ENCODE measurements around the gene ZMIZ2. TPM values are rescaled to one million over a fixed set of nuclear protein-coding genes. Genes with fewer than 3 reads are reported as not detected.
A peak's percentile ranks its signal among the peaks of the same experiment; 100 is the strongest.
"Not testable (repeated sequence)": the region's sequence is repeated elsewhere in the genome, so short reads cannot be mapped to it uniquely, and the experiment has no call there.

Gene ZMIZ2, protein sequence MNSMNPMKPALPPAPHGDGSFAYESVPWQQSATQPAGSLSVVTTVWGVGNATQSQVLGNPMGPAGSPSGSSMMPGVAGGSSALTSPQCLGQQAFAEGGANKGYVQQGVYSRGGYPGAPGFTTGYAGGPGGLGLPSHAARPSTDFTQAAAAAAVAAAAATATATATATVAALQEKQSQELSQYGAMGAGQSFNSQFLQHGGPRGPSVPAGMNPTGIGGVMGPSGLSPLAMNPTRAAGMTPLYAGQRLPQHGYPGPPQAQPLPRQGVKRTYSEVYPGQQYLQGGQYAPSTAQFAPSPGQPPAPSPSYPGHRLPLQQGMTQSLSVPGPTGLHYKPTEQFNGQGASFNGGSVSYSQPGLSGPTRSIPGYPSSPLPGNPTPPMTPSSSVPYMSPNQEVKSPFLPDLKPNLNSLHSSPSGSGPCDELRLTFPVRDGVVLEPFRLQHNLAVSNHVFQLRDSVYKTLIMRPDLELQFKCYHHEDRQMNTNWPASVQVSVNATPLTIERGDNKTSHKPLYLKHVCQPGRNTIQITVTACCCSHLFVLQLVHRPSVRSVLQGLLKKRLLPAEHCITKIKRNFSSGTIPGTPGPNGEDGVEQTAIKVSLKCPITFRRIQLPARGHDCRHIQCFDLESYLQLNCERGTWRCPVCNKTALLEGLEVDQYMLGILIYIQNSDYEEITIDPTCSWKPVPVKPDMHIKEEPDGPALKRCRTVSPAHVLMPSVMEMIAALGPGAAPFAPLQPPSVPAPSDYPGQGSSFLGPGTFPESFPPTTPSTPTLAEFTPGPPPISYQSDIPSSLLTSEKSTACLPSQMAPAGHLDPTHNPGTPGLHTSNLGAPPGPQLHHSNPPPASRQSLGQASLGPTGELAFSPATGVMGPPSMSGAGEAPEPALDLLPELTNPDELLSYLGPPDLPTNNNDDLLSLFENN
- total RNA-seq (2014; rRNA removed; shearing (Covaris generic); ENCODE audit: low replicate concordance) = 16.2 and 19.9 TPM in 2 replicates

DNA sequence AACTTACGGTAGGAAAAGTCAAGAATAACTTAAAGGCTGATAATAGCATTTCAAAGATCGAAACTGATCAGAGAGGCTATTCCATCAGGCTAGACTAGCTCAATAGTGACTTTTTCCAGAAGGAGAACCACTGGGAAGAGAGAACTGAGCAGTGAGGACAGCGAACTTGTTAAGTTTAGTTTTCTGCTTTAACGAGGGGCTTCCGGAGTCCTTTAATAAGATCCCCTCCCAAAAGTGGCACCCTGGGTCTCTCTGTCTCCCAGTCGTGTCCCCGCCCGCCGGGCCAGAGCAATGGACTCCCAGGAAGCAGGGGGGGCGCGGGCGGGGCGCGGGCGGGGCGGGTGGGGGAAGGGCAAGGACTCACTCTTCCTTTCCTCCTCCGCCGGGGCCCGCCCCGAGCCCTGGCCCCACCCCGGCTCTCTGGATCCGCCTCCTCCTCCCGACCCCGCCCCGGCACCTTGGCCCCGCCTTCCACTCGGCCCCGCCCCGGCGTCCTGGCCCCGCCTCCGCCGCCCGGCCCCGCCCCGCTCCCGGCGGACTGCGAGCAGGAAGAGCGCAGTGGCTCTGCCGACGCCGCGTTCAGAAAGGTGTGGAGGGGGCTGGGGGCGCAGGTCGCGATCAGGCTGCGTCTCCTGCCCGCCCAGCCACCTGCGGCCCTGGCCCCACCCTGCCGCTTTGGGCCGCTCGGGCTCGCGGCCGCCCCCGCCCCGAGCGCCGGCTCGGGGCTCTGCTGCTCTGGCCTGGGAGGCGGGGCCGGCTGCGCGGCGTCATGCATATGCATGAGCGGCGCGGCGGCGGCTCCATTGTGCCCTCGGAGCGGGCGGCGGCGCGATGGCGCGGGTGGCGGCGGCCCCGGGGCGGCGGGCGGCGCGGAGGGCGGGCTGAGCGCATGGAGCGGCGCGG is at the start of gene ZMIZ2:
ZMIZ2 (plus strand) TSS at position 803 of the 903 bp plus-strand sequence. CDS start 7,403 bp downstream, outside the sequence.
- DNase-seq = peak; percentile 95
- H2AFZ ChIP-seq (ENCODE audit: low read length) = peak within 1 kb of the TSS; percentile 60
- H3K27ac ChIP-seq (ENCODE audit: low read length) = 0 out of 2 replicates have a peak within 1 kb of the TSS, but pooled peaks have one; percentile 58
- H3K4me3 ChIP-seq (ENCODE audit: low read length) = peak within 1 kb of the TSS; percentile 86
- H3K27me3 ChIP-seq (ENCODE audit: low read length) = no peaks in the 10 kb centered on the region
- peaks cover 14% of the 10 kb centered on the region for H4K20me1 ChIP-seq (ENCODE audit: insufficient read depth, low read depth, low read length)
- H3K36me3 ChIP-seq (ENCODE audit: insufficient read depth, low read length) = no peaks in the 10 kb centered on the region
- no peaks in the 10 kb centered on the region for H3K9me3 ChIP-seq (ENCODE audit: low read length)
- peak within 1 kb of the TSS; percentile 89 for H3K4me2 ChIP-seq (ENCODE audit: low read depth, low read length, poor library complexity, severe bottlenecking)
- H3K9ac ChIP-seq (ENCODE audit: low read length) = peak within 1 kb of the TSS; percentile 75
- H3K79me2 ChIP-seq (ENCODE audit: low read length) = peaks cover 42% of the 10 kb centered on the region
- H3K4me1 ChIP-seq (ENCODE audit: low read length) = peaks cover 46% of the 10 kb centered on the region
- no peaks in the 10 kb centered on the region for H3K9me2 ChIP-seq (replicated peaks; ENCODE audit: insufficient read depth, low read length)

DNA sequence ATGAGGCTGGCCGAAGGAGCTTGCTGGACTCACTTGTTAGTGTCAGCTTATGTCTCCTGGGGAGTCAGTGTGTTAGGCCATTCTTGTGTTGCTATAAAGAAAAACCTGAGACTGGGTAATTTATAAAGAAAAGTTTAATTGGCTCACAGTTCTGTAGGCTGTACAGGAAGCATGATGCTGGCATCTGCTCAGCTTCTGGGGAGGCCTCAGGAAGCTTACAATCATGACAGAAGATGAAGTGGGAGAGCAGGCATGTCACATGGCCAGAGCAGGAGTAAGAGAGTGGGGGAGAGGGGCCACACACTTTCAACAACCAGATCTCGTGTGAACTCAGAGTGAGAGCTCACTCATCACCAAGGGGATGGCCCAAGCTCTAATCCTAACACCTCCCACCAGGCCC is 49.0 kb upstream of the ZMIZ2 start:
- not testable (repeated sequence) for H3K79me2 ChIP-seq (ENCODE audit: low read length); H3K9ac ChIP-seq (ENCODE audit: low read length); H3K4me3 ChIP-seq (ENCODE audit: low read length); H3K9me2 ChIP-seq (replicated peaks; ENCODE audit: insufficient read depth, low read length); H3K4me2 ChIP-seq (ENCODE audit: low read depth, low read length, poor library complexity, severe bottlenecking); H4K20me1 ChIP-seq (ENCODE audit: insufficient read depth, low read depth, low read length); H3K4me1 ChIP-seq (ENCODE audit: low read length); H3K27ac ChIP-seq (ENCODE audit: low read length); H3K27me3 ChIP-seq (ENCODE audit: low read length); H3K9me3 ChIP-seq (ENCODE audit: low read length); H2AFZ ChIP-seq (ENCODE audit: low read length); DNase-seq
- peaks cover 39% of the 10 kb centered on the region for H3K36me3 ChIP-seq (ENCODE audit: insufficient read depth, low read length)

- Histone ChIP-seq H4K20me1 (ENCODE audit: insufficient read depth, low read depth, low read length) (no peaks in the 10 kb centered on the region), H3K9me2 (replicated peaks; ENCODE audit: insufficient read depth, low read length) (no peaks in the 10 kb centered on the region), H3K36me3 (ENCODE audit: insufficient read depth, low read length) (peaks cover 36% of the 10 kb centered on the region), H3K79me2 (ENCODE audit: low read length) (no peaks in the 10 kb centered on the region), H3K27ac (ENCODE audit: low read length) (no peak overlapping the region), H3K9ac (ENCODE audit: low read length) (no peak overlapping the region), H3K27me3 (ENCODE audit: low read length) (no peaks in the 10 kb centered on the region), H3K4me3 (ENCODE audit: low read length) (no peak overlapping the region), H3K4me2 (ENCODE audit: low read depth, low read length, poor library complexity, severe bottlenecking) (no peak overlapping the region), H3K4me1 (ENCODE audit: low read length) (no peaks in the 10 kb centered on the region), H2AFZ (ENCODE audit: low read length) (no peak overlapping the region), H3K9me3 (ENCODE audit: low read length) (no peaks in the 10 kb centered on the region; the same call in 1 of the 2 replicates)
- DNase-seq = no peak
These were observed 48.3 kb upstream of the ZMIZ2 start for GRCh38 chr7:44700322-44700721.

DNA sequence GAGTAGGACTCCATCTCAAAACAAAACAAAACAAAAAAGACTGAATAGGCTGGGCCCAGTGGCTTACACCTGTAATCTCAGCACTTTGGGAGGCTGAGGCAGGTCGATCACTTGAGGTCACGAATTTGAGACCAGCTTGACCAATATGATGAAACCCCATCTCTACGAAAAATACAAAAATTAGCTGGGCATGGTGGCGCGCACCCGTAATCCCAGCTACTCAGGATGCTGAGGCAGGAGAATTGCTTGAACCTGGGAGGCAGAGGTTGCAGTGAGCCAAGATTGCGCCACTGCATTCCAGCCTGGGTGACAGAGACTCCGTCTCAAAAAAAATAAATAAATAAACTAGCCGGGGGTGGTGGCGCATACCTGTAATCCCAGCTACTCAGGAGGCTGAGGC is 45.3 kb upstream of the ZMIZ2 start:
- H3K36me3 ChIP-seq (ENCODE audit: insufficient read depth, low read length) = not testable (repeated sequence)

DNA sequence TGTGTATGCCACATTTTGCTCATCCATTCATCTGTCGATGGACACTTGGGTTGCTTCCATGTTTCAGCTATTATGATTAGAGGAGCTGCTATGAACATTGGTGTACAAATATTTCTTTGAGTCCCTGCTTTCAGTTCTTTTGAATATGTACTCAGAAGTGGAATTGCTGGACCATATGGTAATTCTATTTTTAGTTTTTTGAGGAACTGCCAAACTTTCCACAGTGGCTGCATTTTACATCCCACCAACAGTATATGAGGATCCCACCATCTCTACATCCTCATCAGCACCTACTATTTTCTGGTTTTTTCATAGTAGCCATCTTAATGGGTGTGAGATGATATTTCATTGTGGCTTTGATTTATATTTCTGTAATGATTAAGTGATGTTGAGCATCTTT is 44.7 kb upstream of the ZMIZ2 start:
- peak; percentile 22 for DNase-seq
- Histone ChIP-seq H2AFZ (ENCODE audit: low read length) (no peak overlapping the region), H3K4me1 (ENCODE audit: low read length) (no peaks in the 10 kb centered on the region), H3K9ac (ENCODE audit: low read length) (no peak overlapping the region), H3K9me3 (ENCODE audit: low read length) (no peaks in the 10 kb centered on the region), H3K27me3 (ENCODE audit: low read length) (no peaks in the 10 kb centered on the region), H4K20me1 (ENCODE audit: insufficient read depth, low read depth, low read length) (no peaks in the 10 kb centered on the region), H3K79me2 (ENCODE audit: low read length) (no peaks in the 10 kb centered on the region), H3K27ac (ENCODE audit: low read length) (no peak overlapping the region), H3K36me3 (ENCODE audit: insufficient read depth, low read length) (peaks cover 7% of the 10 kb centered on the region; the same call in 1 of the 2 replicates), H3K4me2 (ENCODE audit: low read depth, low read length, poor library complexity, severe bottlenecking) (no peak overlapping the region), H3K9me2 (replicated peaks; ENCODE audit: insufficient read depth, low read length) (no peaks in the 10 kb centered on the region), H3K4me3 (ENCODE audit: low read length) (no peak overlapping the region)

More for the DNA sequence above, 45.3 kb upstream of the ZMIZ2 start:
- not testable (repeated sequence) for H3K4me1 ChIP-seq (ENCODE audit: low read length); H3K9ac ChIP-seq (ENCODE audit: low read length); H2AFZ ChIP-seq (ENCODE audit: low read length); H3K27me3 ChIP-seq (ENCODE audit: low read length); H3K79me2 ChIP-seq (ENCODE audit: low read length); H3K4me3 ChIP-seq (ENCODE audit: low read length); H4K20me1 ChIP-seq (ENCODE audit: insufficient read depth, low read depth, low read length); H3K9me2 ChIP-seq (replicated peaks; ENCODE audit: insufficient read depth, low read length); H3K27ac ChIP-seq (ENCODE audit: low read length); H3K4me2 ChIP-seq (ENCODE audit: low read depth, low read length, poor library complexity, severe bottlenecking); H3K9me3 ChIP-seq (ENCODE audit: low read length)
- DNase-seq = peak; percentile 19

- H3K9me3 ChIP-seq (ENCODE audit: low read length) = no peaks in the 10 kb centered on the region
- H3K9me2 ChIP-seq (replicated peaks; ENCODE audit: insufficient read depth, low read length) = no peaks in the 10 kb centered on the region
- H3K79me2 ChIP-seq (ENCODE audit: low read length) = no peaks in the 10 kb centered on the region
- H4K20me1 ChIP-seq (ENCODE audit: insufficient read depth, low read depth, low read length) = no peaks in the 10 kb centered on the region
- no peaks in the 10 kb centered on the region for H3K27me3 ChIP-seq (ENCODE audit: low read length)
- H2AFZ ChIP-seq (ENCODE audit: low read length) = no peak overlapping the region
- H3K4me3 ChIP-seq (ENCODE audit: low read length) = no peak overlapping the region
- H3K27ac ChIP-seq (ENCODE audit: low read length) = no peak overlapping the region
- H3K4me2 ChIP-seq (ENCODE audit: low read depth, low read length, poor library complexity, severe bottlenecking) = no peak overlapping the region
- no peak overlapping the region for H3K9ac ChIP-seq (ENCODE audit: low read length)
- no peaks in the 10 kb centered on the region for H3K4me1 ChIP-seq (ENCODE audit: low read length)
- no peak for DNase-seq
- no peaks in the 10 kb centered on the region; the same call in none of the 2 replicates for H3K36me3 ChIP-seq (ENCODE audit: insufficient read depth, low read length)
These were observed 43.2 kb upstream of the ZMIZ2 start for GRCh38 chr7:44705434-44705833.

DNA sequence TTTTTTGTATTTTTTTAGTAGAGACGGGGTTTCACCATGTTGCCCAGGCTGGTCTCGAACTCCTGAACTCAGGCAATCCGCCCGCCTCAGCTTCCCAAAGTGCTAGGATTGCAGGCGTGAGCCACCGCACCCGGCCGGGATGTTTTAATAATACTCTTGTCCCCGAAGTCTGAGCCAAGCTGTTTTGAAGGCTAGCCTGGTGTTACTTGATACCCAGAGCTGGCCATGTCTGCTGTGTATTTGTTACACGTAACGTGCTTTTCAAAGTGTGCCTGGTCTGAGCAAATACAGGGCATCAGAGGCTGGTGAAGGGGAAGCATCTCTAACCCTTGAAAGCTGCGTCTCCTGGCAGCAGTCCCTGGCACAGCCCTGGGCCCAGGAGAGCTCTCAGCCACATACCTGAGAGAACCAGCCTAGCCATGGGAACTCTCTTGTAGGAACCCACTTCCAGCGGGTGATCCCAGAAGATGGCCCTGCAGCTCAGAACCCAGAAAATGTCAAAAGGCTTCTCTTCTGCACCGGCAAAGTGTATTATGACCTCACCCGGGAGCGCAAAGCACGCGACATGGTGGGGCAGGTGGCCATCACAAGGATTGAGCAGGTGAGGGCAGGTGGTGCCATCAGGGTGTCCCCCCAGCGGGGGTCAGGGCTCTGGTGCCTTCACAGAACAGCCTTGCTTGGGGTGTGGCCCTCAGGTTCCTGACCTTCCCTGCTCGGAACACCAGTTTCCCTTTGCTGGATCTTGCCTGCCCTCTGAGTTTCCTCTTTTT is 41.7 kb upstream of the ZMIZ2 start:
- no peak for DNase-seq
- Histone ChIP-seq H3K9me3 (ENCODE audit: low read length) (no peaks in the 10 kb centered on the region), H3K79me2 (ENCODE audit: low read length) (no peaks in the 10 kb centered on the region), H3K4me1 (ENCODE audit: low read length) (no peaks in the 10 kb centered on the region), H3K9me2 (replicated peaks; ENCODE audit: insufficient read depth, low read length) (no peaks in the 10 kb centered on the region), H4K20me1 (ENCODE audit: insufficient read depth, low read depth, low read length) (no peaks in the 10 kb centered on the region), H3K27me3 (ENCODE audit: low read length) (no peaks in the 10 kb centered on the region), H3K36me3 (ENCODE audit: insufficient read depth, low read length) (no peaks in the 10 kb centered on the region; the same call in none of the 2 replicates), H3K4me2 (ENCODE audit: low read depth, low read length, poor library complexity, severe bottlenecking) (no peak overlapping the region), H3K4me3 (ENCODE audit: low read length) (no peak overlapping the region), H3K27ac (ENCODE audit: low read length) (no peak overlapping the region), H3K9ac (ENCODE audit: low read length) (no peak overlapping the region), H2AFZ (ENCODE audit: low read length) (no peak overlapping the region)

Measured in Karpas-422 (cell line).